Psoas muscle (tissue), 8 donors: Measurements from ENCODE around the gene IFITM10. TPM values are rescaled to one million over a fixed set of nuclear protein-coding genes. Genes with fewer than 3 reads are reported as not detected.

Source experiments
- ATAC-seq, 4 donors: fragments of 200-7000 bp; cut with Tn5 transposase; one replicate each; pipeline ENCODE4 v1.9.1; 2020; ENCODE audit warnings: moderate library complexity in 3 of 4, mild to moderate bottlenecking in 2 of 4
- DNase-seq, 2 donors: peaks; one replicate each; pipeline ENCODE4 v3.0.0-alpha.2; 2020
- H3K27ac ChIP-seq: fragments of 200-600 bp; one replicate; pipeline ENCODE4 v1.8.0; 2022
- H3K27me3 ChIP-seq, 3 donors: fragments of 200-600 bp in 1 of 3; one replicate each; pipeline versions ENCODE4 v1.6.1 to v1.8.0; 2013 to 2022; ENCODE audit warnings: low read length in 2 of 3, mild to moderate bottlenecking in 2 of 3, moderate library complexity in 1 of 3; ENCODE audit not compliant: insufficient read depth in 3 of 3
- H3K36me3 ChIP-seq, 2 donors: fragments of 200-600 bp in 1 of 2; one replicate each; pipeline versions ENCODE4 v1.6.1 to v1.8.0; 2013 to 2022; ENCODE audit warnings: low read depth in 1 of 2, mild to moderate bottlenecking in 1 of 2, moderate library complexity in 1 of 2; ENCODE audit not compliant: insufficient read depth in 1 of 2
- H3K4me1 ChIP-seq: fragments of 200-600 bp; one replicate; pipeline ENCODE4 v1.8.0; 2022
- H3K4me3 ChIP-seq: fragments of 200-600 bp; one replicate; pipeline ENCODE4 v1.8.0; 2022; ENCODE audit warnings: mild to moderate bottlenecking
- H3K9me3 ChIP-seq: fragments of 200-600 bp; one replicate; pipeline ENCODE4 v1.8.0; 2022
- CTCF ChIP-seq: fragments of 200-600 bp; IDR thresholded peaks from one replicate; pipeline ENCODE4 v1.8.0; 2022; ENCODE audit warnings: antibody characterized with exemption
- WGBS, 3 donors: extraction: QIAGEN DNeasy Blood & Tissue Kit; methylation state at CpG; one replicate each; pipeline versions ENCODE4 v1.1.6 to v1.1.7; 2013; 5-methylcytosine and 5-hydroxymethylcytosine counted together
- intact Hi-C, 2 donors: fragments of 100-400 bp; cut with DNase I; formaldehyde crosslinking; loops; one replicate each; pipeline versions ENCODE4 v1.11.0 to v1.14.2; 2022
- polyA plus RNA-seq, 3 donors: library from polyadenylated mRNA; stranded (reverse); fragments of 200-250 nt; gene quantifications; one replicate each; pipeline ENCODE4 v1.2.3, GENCODE V29; 2013
- total RNA-seq, 4 donors: library from RNA; stranded (reverse); fragmentation: NEBNext Ultra II Directional in 2 of 4; extraction: Animal tissue kit (Norgen Biotek cat#: 25700) in 2 of 4; gene quantifications; one replicate each; pipeline versions ENCODE4 v1.2.1 to v1.2.4, GENCODE V29; 2021 to 2023
- donor health status: healthy with polysubstance abuse.
- donor health status: DM: no; HTN: no; CAD: no; lungs with moderate emphysema.
- donor health status: Bipolar disorder and iron deficiency.
- donor health status: healthy.
- donor health status: DM: yes; HTN: yes; CAD: no.
- donor health status: DM: no; HTN: no; CAD: no.
- donor health status: DM: no; HTN: no; CAD: no.
- donor health status: DM: yes; HTN: yes; CAD: no.

Gene IFITM10
- total and polyA plus RNA-seq, 7 donors: 0.70 to 6.1 (median 1.6) TPM

GRCh38 chr11:1761110-1761856, 10.9 kb upstream of the IFITM10 start:
- peaks cover 0 to 32% of the 10 kb centered on the region in 2 donors for H3K36me3 ChIP-seq
- H3K9me3 ChIP-seq: no peaks in the 10 kb centered on the region
- TF ChIP-seq CTCF: no peak
- ATAC-seq (no peak), DNase-seq (peak; percentile 15 to 53)
- no peaks in the 10 kb centered on the region for H3K27me3 ChIP-seq
- peak overlapping the region; percentile 100 for H3K4me3 ChIP-seq
- intact Hi-C loops: no loop called here
- H3K4me1 ChIP-seq: peaks cover 64% of the 10 kb centered on the region
- 76 to 84% (median 78%) methylated on average over 26 to 28 of the region's 28 CpGs for WGBS, 3 donors
- H3K27ac ChIP-seq: peak overlapping the region; percentile 98

GRCh38 chr11:1760351-1761109, 10.1 kb upstream of the IFITM10 start:
- H3K27ac ChIP-seq: peak overlapping the region; percentile 98
- DNase-seq: peak; percentile 91 to 97
- H3K36me3 ChIP-seq: peaks cover 0 to 39% of the 10 kb centered on the region in 2 donors
- 11 to 15% (median 13%) methylated on average over 23 of the region's 23 CpGs for WGBS, 3 donors
- H3K4me3 ChIP-seq: peak overlapping the region; percentile 100
- no peaks in the 10 kb centered on the region for H3K9me3 ChIP-seq
- peaks cover 72% of the 10 kb centered on the region for H3K4me1 ChIP-seq
- ATAC-seq: peak; percentile 68 to 74 (median 72)
- no peaks in the 10 kb centered on the region for H3K27me3 ChIP-seq
- TF ChIP-seq CTCF: no peak
- intact Hi-C loops: no loop called here

GRCh38 chr11:1759851-1760220, 9.4 kb upstream of the IFITM10 start:
- ATAC-seq (no peak), DNase-seq (peak in 1 of 2 donors; percentile 51)
- H3K27ac ChIP-seq: peak overlapping the region; percentile 98
- no peak for TF ChIP-seq CTCF
- peaks cover 2 to 46% of the 10 kb centered on the region in 2 donors for H3K36me3 ChIP-seq
- no peaks in the 10 kb centered on the region for H3K27me3 ChIP-seq
- WGBS, 3 donors: 44 to 70% (median 55%) methylated on average over 5 of the region's 5 CpGs
- intact Hi-C loops: no loop called here
- no peaks in the 10 kb centered on the region for H3K9me3 ChIP-seq
- peaks cover 73% of the 10 kb centered on the region for H3K4me1 ChIP-seq
- peak overlapping the region; percentile 100 for H3K4me3 ChIP-seq

GRCh38 chr11:1759151-1759850, 8.9 kb upstream of the IFITM10 start:
- peaks cover 4 to 50% of the 10 kb centered on the region in 2 donors for H3K36me3 ChIP-seq
- peaks cover 69% of the 10 kb centered on the region for H3K4me1 ChIP-seq
- WGBS, 3 donors: 86 to 91% (median 87%) methylated on average over 21 to 23 of the region's 23 CpGs
- no peak for TF ChIP-seq CTCF
- intact Hi-C loops: no loop called here
- peak overlapping the region; percentile 100 for H3K4me3 ChIP-seq
- H3K9me3 ChIP-seq: no peaks in the 10 kb centered on the region
- no peaks in the 10 kb centered on the region for H3K27me3 ChIP-seq
- ATAC-seq (no peak), DNase-seq (peak; percentile 20 to 48)
- peak overlapping the region; percentile 98 for H3K27ac ChIP-seq
